Right lobe of liver (tissue), 6 donors: ENCODE results near the gene FAM47E. TPM values are rescaled to one million over a fixed set of nuclear protein-coding genes. Genes with fewer than 3 reads are reported as not detected.
"Not testable (repeated sequence)": the region's sequence is repeated elsewhere in the genome, so short reads cannot be mapped to it uniquely, and the experiment has no call there.

ENCODE experiments used
- ATAC-seq, 4 donors: fragments of 200-7000 bp; cut with Tn5 transposase; one replicate each; pipeline ENCODE4 v1.9.1; 2020; ENCODE audit warnings: mild to moderate bottlenecking in 4 of 4, moderate library complexity in 4 of 4
- DNase-seq, 3 donors: peaks; one replicate each; pipeline ENCODE4 v3.0.0-alpha.2; 2020
- H3K27ac ChIP-seq, 3 donors: fragments of 200-600 bp; one replicate each; pipeline ENCODE4 v1.8.0; 2022
- H3K27me3 ChIP-seq, 2 donors: fragments of 200-600 bp; one replicate each; pipeline ENCODE4 v1.8.0; 2022
- H3K36me3 ChIP-seq, 4 donors: fragments of 200-600 bp; sonication (generic) in 1 of 4; one replicate each; pipeline versions ENCODE4 v1.5.1 to v1.8.0; 2017 to 2022; ENCODE audit warnings: control low read depth in 1 of 4
- H3K4me1 ChIP-seq, 4 donors: fragments of 200-600 bp; sonication (generic) in 1 of 4; one replicate each; pipeline versions ENCODE4 v1.5.1 to v1.8.0; 2017 to 2022; ENCODE audit warnings: control low read depth in 1 of 4
- H3K4me3 ChIP-seq, 3 donors: fragments of 200-600 bp; one replicate each; pipeline ENCODE4 v1.8.0; 2022
- H3K9me3 ChIP-seq, 4 donors: fragments of 200-600 bp; sonication (generic) in 1 of 4; one replicate each; pipeline versions ENCODE4 v1.5.1 to v1.8.0; 2017 to 2022; ENCODE audit warnings: control low read depth in 1 of 4
- POLR2A ChIP-seq: fragments of 450-650 bp; IDR thresholded peaks from one replicate; pipeline ENCODE4 v1.6.1; 2017; ENCODE audit warnings: antibody characterized with exemption, mild to moderate bottlenecking
- WGBS: methylation state at CpG from one replicate; pipeline ENCODE4 v1.1.6; 2018; ENCODE audit warnings: low coverage, low lambda C conversion rate; ENCODE audit not compliant: insufficient coverage; ENCODE audit errors: missing lambda C conversion rate; 5-methylcytosine and 5-hydroxymethylcytosine counted together
- intact Hi-C, 2 donors: fragments of 100-400 bp; cut with DNase I; formaldehyde crosslinking; loops; one replicate each; pipeline versions ENCODE4 v1.11.2 to v1.14.1; 2022
- total RNA-seq, 6 experiments: library from RNA; depleted of rRNA in 2 of 6; stranded (reverse); fragments of >200 nt in 2 of 6; fragmentation: NEBNext Ultra II Directional in 3 of 6; extraction: Animal tissue kit (Norgen Biotek cat#: 25700) in 3 of 6; gene quantifications; one replicate each; pipeline versions ENCODE4 v1.1.0 to v1.2.4, GENCODE V29; 2016 to 2023
- TF ChIP-seq, protein P1 (sequence below), 4 donors: fragments of 200-600 bp in 3 of 4; fragments of 450-650 bp in 1 of 4; IDR thresholded peaks; one replicate each; pipeline versions ENCODE4 v1.5.1 to v1.8.0; 2016 to 2022; ENCODE audit warnings: antibody characterized with exemption in 4 of 4, mild to moderate bottlenecking in 2 of 4
- donor health status: DM: no; HTN: yes; CAD: no.
- donor health status: DM: no; HTN: no; CAD: no.
- donor health status: DM: no; HTN: no; CAD: no.
- donor health status: DM: no; HTN: yes; CAD: no.
- donor health status: DM: no; HTN: yes; CAD: no.

The FAM47E gene
- total RNA-seq, 6 experiments from 2014 or later, result 1.2 to 5.0 (median 2.9) TPM

DNA sequence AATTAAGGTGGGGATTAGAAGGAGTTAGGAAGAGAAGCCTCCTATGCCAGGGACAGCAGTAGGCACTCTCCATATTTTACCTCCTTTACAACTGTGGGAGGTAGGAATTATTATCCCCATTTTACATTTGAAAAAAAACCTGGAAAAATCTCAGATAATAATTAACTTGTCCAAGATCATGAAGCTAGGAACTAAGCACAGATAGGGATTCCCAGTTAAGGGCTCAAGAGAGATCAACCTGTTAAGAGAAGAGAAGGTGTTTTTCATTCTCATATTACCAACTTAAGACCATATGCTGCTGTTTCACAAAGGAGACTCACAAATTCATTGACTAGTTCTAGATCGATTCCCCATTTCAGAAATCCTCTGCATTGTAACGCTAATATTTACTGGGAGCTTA lies 16.1 kb upstream of the FAM47E start:
- H3K9me3 ChIP-seq, result peaks cover 0 to 7% (median 0%) of the 10 kb centered on the region in 4 donors
- DNase-seq, result no peak
- peaks cover 0 to 14% (median 0%) of the 10 kb centered on the region in 4 donors for H3K4me1 ChIP-seq
- no peaks in the 10 kb centered on the region for H3K36me3 ChIP-seq
- WGBS, result 35% methylated on average over 2 of the region's 2 CpGs
- H3K27ac ChIP-seq, result no peak overlapping the region
- ATAC-seq, result peak; percentile 25 to 64 (median 38)
- no peaks in the 10 kb centered on the region for H3K27me3 ChIP-seq
- no peak overlapping the region for H3K4me3 ChIP-seq
- TF ChIP-seq POLR2A, result no peak
- TF ChIP-seq, protein P1, sequence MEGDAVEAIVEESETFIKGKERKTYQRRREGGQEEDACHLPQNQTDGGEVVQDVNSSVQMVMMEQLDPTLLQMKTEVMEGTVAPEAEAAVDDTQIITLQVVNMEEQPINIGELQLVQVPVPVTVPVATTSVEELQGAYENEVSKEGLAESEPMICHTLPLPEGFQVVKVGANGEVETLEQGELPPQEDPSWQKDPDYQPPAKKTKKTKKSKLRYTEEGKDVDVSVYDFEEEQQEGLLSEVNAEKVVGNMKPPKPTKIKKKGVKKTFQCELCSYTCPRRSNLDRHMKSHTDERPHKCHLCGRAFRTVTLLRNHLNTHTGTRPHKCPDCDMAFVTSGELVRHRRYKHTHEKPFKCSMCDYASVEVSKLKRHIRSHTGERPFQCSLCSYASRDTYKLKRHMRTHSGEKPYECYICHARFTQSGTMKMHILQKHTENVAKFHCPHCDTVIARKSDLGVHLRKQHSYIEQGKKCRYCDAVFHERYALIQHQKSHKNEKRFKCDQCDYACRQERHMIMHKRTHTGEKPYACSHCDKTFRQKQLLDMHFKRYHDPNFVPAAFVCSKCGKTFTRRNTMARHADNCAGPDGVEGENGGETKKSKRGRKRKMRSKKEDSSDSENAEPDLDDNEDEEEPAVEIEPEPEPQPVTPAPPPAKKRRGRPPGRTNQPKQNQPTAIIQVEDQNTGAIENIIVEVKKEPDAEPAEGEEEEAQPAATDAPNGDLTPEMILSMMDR (IDR thresholded peaks at IDR 0.05), result no peak
- intact Hi-C loops, result no loop called here

DNA sequence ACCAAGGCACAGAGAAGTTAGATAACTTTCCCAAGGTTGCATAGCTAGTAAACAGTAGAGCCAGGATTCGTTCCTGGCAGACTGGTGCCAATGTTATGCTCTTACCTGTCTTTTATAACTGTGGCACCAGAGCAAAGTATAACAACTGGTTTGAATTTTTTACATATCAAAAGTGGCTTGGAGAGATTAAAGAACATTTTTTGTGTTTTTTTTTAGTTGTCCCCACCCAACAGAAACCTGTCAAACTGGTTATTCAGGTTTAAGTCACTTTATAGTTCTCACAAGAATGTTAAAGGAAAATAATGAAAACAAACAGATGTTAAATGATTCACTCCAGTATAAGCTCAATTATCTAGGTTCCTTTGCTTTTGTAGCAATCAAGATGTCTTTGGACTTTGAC lies 15.6 kb upstream of the FAM47E start:
- Histone ChIP-seq H3K27ac (no peak overlapping the region), H3K36me3 (no peaks in the 10 kb centered on the region), H3K9me3 (peaks cover 0 to 7% (median 0%) of the 10 kb centered on the region in 4 donors), H3K4me3 (no peak overlapping the region), H3K27me3 (no peaks in the 10 kb centered on the region), H3K4me1 (peaks cover 0 to 14% (median 0%) of the 10 kb centered on the region in 4 donors)
- TF ChIP-seq POLR2A, result no peak
- TF ChIP-seq, protein P1 (IDR thresholded peaks at IDR 0.05), result no peak
- DNase-seq (no peak), ATAC-seq (peak; percentile 57 to 74 (median 70))
- WGBS, result 0% methylated on average over 1 of the region's 1 CpG
- intact Hi-C loops, result no loop called here

GRCh38 chr4:76238236-76238635 lies 13.3 kb upstream of the FAM47E start:
- 92% methylated on average over 4 of the region's 4 CpGs for WGBS
- TF ChIP-seq POLR2A, result no peak
- TF ChIP-seq, protein P1 (IDR thresholded peaks at IDR 0.05), result no peak

DNA sequence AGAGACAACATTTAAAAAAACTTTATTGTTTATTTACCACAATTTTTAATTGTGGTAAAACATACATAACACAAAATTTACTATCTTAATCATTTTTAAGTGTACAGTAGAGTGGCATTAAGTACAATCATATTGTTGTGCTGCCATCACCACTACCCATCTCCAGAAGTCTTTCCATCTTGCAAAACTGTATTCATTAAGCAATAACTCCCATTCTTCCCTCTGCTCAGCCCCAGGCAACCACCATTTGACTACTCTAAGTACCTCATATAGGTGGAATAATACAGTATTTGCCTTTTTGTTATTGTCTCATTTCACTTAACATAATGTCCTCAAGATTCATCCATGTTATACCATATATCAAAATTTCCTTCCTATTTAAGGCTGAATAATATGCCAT lies 12.8 kb upstream of the FAM47E start:
- no peak overlapping the region for H3K27ac ChIP-seq
- intact Hi-C loops, result no loop called here

More at GRCh38 chr4:76238236-76238635, 13.3 kb upstream of the FAM47E start:
- DNase-seq (no peak), ATAC-seq (no peak)
- H3K36me3 ChIP-seq, result no peaks in the 10 kb centered on the region
- peaks cover 0 to 14% (median 0%) of the 10 kb centered on the region in 4 donors for H3K4me1 ChIP-seq
- no peak overlapping the region for H3K4me3 ChIP-seq
- intact Hi-C loops, result no loop called here
- no peaks in the 10 kb centered on the region for H3K27me3 ChIP-seq
- no peak overlapping the region for H3K27ac ChIP-seq
- H3K9me3 ChIP-seq, result peaks cover 0 to 7% (median 0%) of the 10 kb centered on the region in 4 donors

DNA sequence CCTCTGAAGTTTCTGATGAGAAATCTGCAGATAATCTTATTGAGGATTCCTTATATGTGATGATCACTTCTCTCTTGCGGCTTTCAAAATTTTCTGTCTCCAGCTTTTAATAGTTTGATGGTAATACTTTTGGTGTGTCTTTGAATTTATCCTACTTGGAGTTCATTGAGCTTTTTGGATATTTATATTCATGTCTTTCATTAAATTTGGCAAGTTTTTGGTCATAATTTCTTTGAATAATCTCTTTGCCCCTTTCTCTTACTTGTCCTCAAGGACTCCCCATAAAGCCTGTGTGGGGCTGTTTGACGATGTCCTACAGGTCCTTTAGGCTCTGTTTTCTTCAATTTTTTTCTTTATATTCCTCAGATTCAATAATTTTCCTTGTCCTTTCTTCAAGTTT lies 11.3 kb upstream of the FAM47E start:
- H3K4me3 ChIP-seq, result no peak overlapping the region
- TF ChIP-seq POLR2A, result no peak
- TF ChIP-seq, protein P1 (IDR thresholded peaks at IDR 0.05), result no peak
- no peak for DNase-seq
- no peak for ATAC-seq
- WGBS, result 89% methylated on average over 2 of the region's 2 CpGs
- H3K27ac ChIP-seq, result no peak overlapping the region
- no peaks in the 10 kb centered on the region for H3K36me3 ChIP-seq
- H3K9me3 ChIP-seq, result peaks cover 0 to 7% (median 0%) of the 10 kb centered on the region in 4 donors
- H3K4me1 ChIP-seq, result peaks cover 0 to 12% (median 0%) of the 10 kb centered on the region in 4 donors
- intact Hi-C loops, result no loop called here
- H3K27me3 ChIP-seq, result no peaks in the 10 kb centered on the region

More for the DNA sequence above, 12.8 kb upstream of the FAM47E start:
- ATAC-seq (no peak), DNase-seq (no peak)
- H3K36me3 ChIP-seq, result no peaks in the 10 kb centered on the region
- no peak overlapping the region for H3K4me3 ChIP-seq
- TF ChIP-seq POLR2A, result no peak
- peaks cover 0 to 7% (median 0%) of the 10 kb centered on the region in 4 donors for H3K9me3 ChIP-seq
- H3K4me1 ChIP-seq, result peaks cover 0 to 14% (median 0%) of the 10 kb centered on the region in 4 donors
- H3K27me3 ChIP-seq, result no peaks in the 10 kb centered on the region

GRCh38 chr4:76243877-76244276 lies 7.6 kb upstream of the FAM47E start:
- ATAC-seq, H3K9me3 ChIP-seq, H3K27ac ChIP-seq, H3K27me3 ChIP-seq, H3K4me1 ChIP-seq, DNase-seq, H3K4me3 ChIP-seq, H3K36me3 ChIP-seq, intact Hi-C loops: not testable (repeated sequence)
- 97% methylated on average over 2 of the region's 2 CpGs for WGBS
